GM18867 (cell line): ENCODE measurements around the gene F12.

Experiments used
- ATAC-seq: cut with Tn5 transposase; IDR thresholded peaks from one replicate; pipeline ENCODE4 v1.9.1; 2021; ENCODE audit warnings: mild to moderate bottlenecking, moderate library complexity; ENCODE audit not compliant: unreplicated experiment

F12 gene

GRCh38 chr5:177446200-177447065, 37.1 kb upstream of the F12 start, which contains the start of gene PRR7:
Gene PRR7 (plus strand): TSS chr5:177446814. CDS start chr5:177455068, 8,254 bp downstream.
- peak; percentile 56 for ATAC-seq

- no peak for ATAC-seq
These were observed 36.5 kb upstream of the F12 start for GRCh38 chr5:177445917-177446199.

- no peak for ATAC-seq
These were observed 35.9 kb upstream of the F12 start for GRCh38 chr5:177445052-177445916.

GRCh38 chr5:177444106-177445051, 35.0 kb upstream of the F12 start:
- no peak for ATAC-seq

- ATAC-seq = no peak
These were observed 34.0 kb upstream of the F12 start for GRCh38 chr5:177443144-177443983.

GRCh38 chr5:177442066-177442826, 32.9 kb upstream of the F12 start:
- no peak for ATAC-seq

GRCh38 chr5:177440990-177441780, 31.8 kb upstream of the F12 start:
- ATAC-seq = no peak

- no peak for ATAC-seq
These were observed 31.0 kb upstream of the F12 start for GRCh38 chr5:177440211-177440989.

- no peak for ATAC-seq
These were observed 30.2 kb upstream of the F12 start for GRCh38 chr5:177439518-177440053.

- no peak for ATAC-seq
These were observed 29.1 kb upstream of the F12 start for GRCh38 chr5:177438468-177438867.

GRCh38 chr5:177437623-177438022, 28.3 kb upstream of the F12 start:
- no peak for ATAC-seq

- ATAC-seq = no peak
These were observed 26.6 kb upstream of the F12 start for GRCh38 chr5:177435847-177436536.

GRCh38 chr5:177434942-177435738, 25.8 kb upstream of the F12 start:
- ATAC-seq = no peak

- no peak for ATAC-seq
These were observed 25.1 kb upstream of the F12 start for GRCh38 chr5:177434437-177434836.

GRCh38 chr5:177433658-177434217, 24.4 kb upstream of the F12 start:
- no peak for ATAC-seq
